Left renal pelvis (tissue), 4 donors: ENCODE measurements around the gene PPP1R26. TPM values are rescaled to one million over a fixed set of nuclear protein-coding genes. Genes with fewer than 3 reads are reported as not detected.
"Not testable (repeated sequence)": the region's sequence is repeated elsewhere in the genome, so short reads cannot be mapped to it uniquely, and the experiment has no call there.

Experiments used
- DNase-seq, 4 donors: peaks; one replicate each; pipeline ENCODE4 v3.0.0-alpha.2; 2013; ENCODE audit warnings: low read depth in 4 of 4, low spot score in 3 of 4
- polyA plus RNA-seq, 4 donors: library from polyadenylated mRNA; unstranded; fragments of 120-200 nt; gene quantifications; one replicate each; pipeline ENCODE4 v1.2.1, GENCODE V29; 2013; ENCODE audit not compliant: insufficient read length in 4 of 4

PPP1R26 gene
- polyA plus RNA-seq, 4 donors = 12.5 to 38.5 (median 29.9) TPM

GRCh38 chr9:135535631-135536030 is 56.0 kb downstream of the PPP1R26 start:
- not testable (repeated sequence) for DNase-seq

DNA sequence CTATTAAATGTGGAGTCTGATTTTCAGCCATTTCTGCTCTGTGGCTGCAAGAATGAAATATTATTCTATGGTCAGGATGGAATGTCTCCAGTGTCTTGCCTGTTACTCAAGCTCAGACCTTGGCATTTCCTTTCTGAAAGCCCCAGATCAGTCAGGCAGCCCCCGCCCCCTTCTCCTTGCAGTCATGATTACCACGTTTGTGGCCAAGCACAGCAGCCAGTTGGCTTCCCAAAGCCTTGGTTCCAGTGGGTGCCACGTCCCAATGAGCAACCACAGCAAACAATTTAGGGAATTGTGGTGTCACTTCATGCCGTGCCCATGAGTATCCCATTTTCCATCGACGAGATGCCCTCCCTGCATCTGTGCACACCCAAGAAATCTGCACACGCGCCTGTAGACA is 56.6 kb downstream of the PPP1R26 start:
- DNase-seq = no peak

Other genes with a start within 250 kb of the PPP1R26 start
- gene MRPS2, start 20.9 kb downstream of the PPP1R26 start, polyA plus RNA-seq = 10 to 100 TPM; 34.8 to 56.7 (median 42.5) TPM
- not detected for gene LCN1, start 41.7 kb downstream of the PPP1R26 start, polyA plus RNA-seq
- under 1 TPM in 2 of 4 donors, not detected in 2; 0.29 to 0.33 TPM for gene OBP2A, start 66.3 kb downstream of the PPP1R26 start, polyA plus RNA-seq
- 1 to 10 TPM in 1 of 4 donors, not detected in 3; 2.6 TPM for gene PAEP, start 82.0 kb downstream of the PPP1R26 start, polyA plus RNA-seq
- gene GLT6D1, start 159.8 kb downstream of the PPP1R26 start, polyA plus RNA-seq = not detected
- not detected for gene LCN9, start 183.5 kb downstream of the PPP1R26 start, polyA plus RNA-seq
- not detected for gene SOHLH1, start 219.7 kb downstream of the PPP1R26 start, polyA plus RNA-seq
- under 1 TPM; 0.07 to 0.22 (median 0.14) TPM for gene KCNT1, start 222.4 kb downstream of the PPP1R26 start, polyA plus RNA-seq